VCaP (cell line): ENCODE results near the gene IQCC.

Experiments used
- H3K27ac ChIP-seq: fragments of 450-650 bp; 2 replicates; pipeline ENCODE4 v1.5.1; 2017
- TF ChIP-seq, protein P1 (sequence below): fragments of 450-650 bp; conservative IDR thresholded peaks from 2 replicates; pipeline ENCODE4 v1.5.1; 2017; ENCODE audit warnings: mild to moderate bottlenecking, moderate library complexity

Gene IQCC

DNA sequence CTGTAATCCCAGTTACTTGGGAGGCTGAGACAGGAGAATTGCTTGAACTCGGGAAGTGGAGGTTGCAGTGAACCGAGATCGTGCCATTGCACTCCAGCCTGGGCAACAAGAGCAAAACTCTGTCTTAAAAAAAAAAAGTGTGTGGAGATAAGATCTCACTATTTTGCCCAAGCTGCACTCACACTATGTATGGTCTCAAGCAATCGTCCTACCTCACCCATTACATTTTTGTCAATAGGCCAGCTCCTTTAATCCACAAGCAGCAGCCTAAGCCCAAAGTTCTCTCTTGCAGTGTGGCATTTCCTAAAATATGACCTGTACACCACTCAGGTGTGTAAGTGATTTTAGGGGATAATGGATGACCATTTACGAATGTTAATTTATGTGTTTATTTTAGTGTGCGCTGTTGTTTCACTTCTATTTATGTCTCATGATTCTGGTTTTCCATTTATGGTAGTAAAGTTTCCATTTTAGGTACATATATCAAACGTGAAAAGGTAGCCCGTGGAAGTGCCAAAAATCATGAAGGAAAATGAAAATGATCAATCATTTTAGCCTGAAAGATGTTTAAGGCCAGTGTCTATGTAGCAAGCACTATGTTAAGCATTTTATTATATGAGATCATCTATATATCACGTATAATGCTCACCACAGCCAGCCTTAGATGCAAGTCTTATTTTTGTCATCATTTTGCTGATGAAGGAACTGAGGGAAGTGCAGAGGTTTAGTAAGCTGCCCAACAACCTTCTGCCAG lies 51.2 kb downstream of the IQCC start:
- TF ChIP-seq, protein P1, sequence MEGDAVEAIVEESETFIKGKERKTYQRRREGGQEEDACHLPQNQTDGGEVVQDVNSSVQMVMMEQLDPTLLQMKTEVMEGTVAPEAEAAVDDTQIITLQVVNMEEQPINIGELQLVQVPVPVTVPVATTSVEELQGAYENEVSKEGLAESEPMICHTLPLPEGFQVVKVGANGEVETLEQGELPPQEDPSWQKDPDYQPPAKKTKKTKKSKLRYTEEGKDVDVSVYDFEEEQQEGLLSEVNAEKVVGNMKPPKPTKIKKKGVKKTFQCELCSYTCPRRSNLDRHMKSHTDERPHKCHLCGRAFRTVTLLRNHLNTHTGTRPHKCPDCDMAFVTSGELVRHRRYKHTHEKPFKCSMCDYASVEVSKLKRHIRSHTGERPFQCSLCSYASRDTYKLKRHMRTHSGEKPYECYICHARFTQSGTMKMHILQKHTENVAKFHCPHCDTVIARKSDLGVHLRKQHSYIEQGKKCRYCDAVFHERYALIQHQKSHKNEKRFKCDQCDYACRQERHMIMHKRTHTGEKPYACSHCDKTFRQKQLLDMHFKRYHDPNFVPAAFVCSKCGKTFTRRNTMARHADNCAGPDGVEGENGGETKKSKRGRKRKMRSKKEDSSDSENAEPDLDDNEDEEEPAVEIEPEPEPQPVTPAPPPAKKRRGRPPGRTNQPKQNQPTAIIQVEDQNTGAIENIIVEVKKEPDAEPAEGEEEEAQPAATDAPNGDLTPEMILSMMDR: no peak
- H3K27ac ChIP-seq: no peak overlapping the region

DNA sequence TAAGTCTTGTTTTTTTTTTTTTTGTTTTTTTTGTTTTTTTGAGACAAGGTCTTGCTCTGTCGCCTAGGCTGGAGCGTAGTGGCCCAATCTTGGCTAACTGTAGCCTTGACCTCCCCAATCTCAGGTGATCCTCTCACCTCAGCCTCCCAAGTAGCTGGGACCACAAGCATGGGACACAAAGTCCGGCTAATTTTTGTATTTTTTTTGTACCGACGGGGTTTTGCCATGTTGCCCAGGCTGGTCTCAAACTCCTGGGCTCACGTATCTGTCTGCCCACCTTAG lies 51.7 kb downstream of the IQCC start:
- TF ChIP-seq, protein P1: no peak
- no peak overlapping the region for H3K27ac ChIP-seq
